Thyroid gland (tissue), 4 donors: ENCODE measurements around the gene PAK6. TPM values are rescaled to one million over a fixed set of nuclear protein-coding genes. Genes with fewer than 3 reads are reported as not detected.

Source experiments
- DNase-seq, 2 donors: peaks; one replicate each; pipeline ENCODE4 v3.0.0-alpha.2; 2019
- H3K27ac ChIP-seq, 3 donors: fragments of 200-600 bp; sonication (generic); 1 replicate in 2 of 3; 2 replicates in 1 of 3; pipeline ENCODE4 v1.5.1; 2016 to 2019; ENCODE audit warnings: mild to moderate bottlenecking in 1 of 3, moderate library complexity in 1 of 3
- H3K27me3 ChIP-seq: fragments of 200-600 bp; sonication (generic); one replicate; pipeline ENCODE4 v1.5.1; 2019
- H3K36me3 ChIP-seq, 2 donors: fragments of 200-600 bp; sonication (generic); one replicate each; pipeline ENCODE4 v1.5.1; 2016 to 2019
- H3K4me1 ChIP-seq, 2 donors: fragments of 200-600 bp; sonication (generic); one replicate each; pipeline ENCODE4 v1.5.1; 2017 to 2019
- H3K4me3 ChIP-seq, 3 donors: fragments of 200-600 bp; sonication (generic); replicated peaks in 1 of 3; 1 replicate in 2 of 3; 2 replicates in 1 of 3; pipeline ENCODE4 v1.5.1; 2016; ENCODE audit warnings: mild to moderate bottlenecking in 1 of 3
- H3K9me3 ChIP-seq: fragments of 200-600 bp; sonication (generic); one replicate; pipeline ENCODE4 v1.5.1; 2017
- POLR2A ChIP-seq, 2 donors: fragments of 450-650 bp; IDR thresholded peaks; one replicate each; pipeline ENCODE4 v1.6.1; 2017; ENCODE audit warnings: antibody characterized with exemption in 2 of 2, mild to moderate bottlenecking in 2 of 2, moderate library complexity in 1 of 2
- WGBS, 2 donors: methylation state at CpG; one replicate each; pipeline ENCODE4 v1.1.5; 2017; 5-methylcytosine and 5-hydroxymethylcytosine counted together
- intact Hi-C: fragments of 100-400 bp; cut with DNase I; formaldehyde crosslinking; loops from one replicate; pipeline ENCODE4 v1.15.1; 2023
- total RNA-seq, 4 donors: library from RNA; depleted of rRNA; stranded (reverse); fragments of >200 nt; gene quantifications; one replicate each; pipeline ENCODE4 v1.2.3, GENCODE V29; 2016
- TF ChIP-seq, protein P1 (sequence below), 6 experiments: fragments of 200-600 bp in 3 of 6; fragments of 450-650 bp in 3 of 6; sonication (generic) in 3 of 6; IDR thresholded peaks; one replicate each; pipeline ENCODE4 v1.5.1; 2016 to 2019; ENCODE audit warnings: antibody characterized with exemption in 6 of 6, mild to moderate bottlenecking in 2 of 6, inconsistent platforms in 1 of 6, moderate library complexity in 1 of 6

The PAK6 gene
- total RNA-seq, 4 donors from 2014 or later, result 33.9 to 63.4 (median 43.9) TPM

DNA sequence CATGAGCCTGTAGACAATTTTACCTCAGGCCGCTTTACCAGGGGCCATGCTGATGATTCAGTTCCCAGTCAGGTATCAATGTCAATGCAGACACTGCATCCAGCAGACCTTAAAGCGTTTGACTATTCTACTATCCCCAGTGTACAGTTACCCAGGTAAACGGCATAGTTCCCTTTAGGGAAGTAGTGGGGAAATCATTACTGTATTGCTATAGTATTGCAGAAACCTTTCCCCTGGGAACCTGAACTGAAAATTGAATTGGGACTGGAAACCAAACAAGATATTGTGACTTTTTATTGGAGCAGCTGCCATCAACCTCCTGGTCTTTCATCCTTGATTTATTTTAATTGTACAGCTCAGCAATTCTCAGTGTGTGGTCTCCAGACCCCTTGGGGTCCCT lies 78.1 kb downstream of the PAK6 start:
- intact Hi-C loops, result no loop called here
- no peak overlapping the region for H3K4me3 ChIP-seq
- no peak for TF ChIP-seq POLR2A (IDR thresholded peaks at IDR 0.05)
- TF ChIP-seq, protein P1, sequence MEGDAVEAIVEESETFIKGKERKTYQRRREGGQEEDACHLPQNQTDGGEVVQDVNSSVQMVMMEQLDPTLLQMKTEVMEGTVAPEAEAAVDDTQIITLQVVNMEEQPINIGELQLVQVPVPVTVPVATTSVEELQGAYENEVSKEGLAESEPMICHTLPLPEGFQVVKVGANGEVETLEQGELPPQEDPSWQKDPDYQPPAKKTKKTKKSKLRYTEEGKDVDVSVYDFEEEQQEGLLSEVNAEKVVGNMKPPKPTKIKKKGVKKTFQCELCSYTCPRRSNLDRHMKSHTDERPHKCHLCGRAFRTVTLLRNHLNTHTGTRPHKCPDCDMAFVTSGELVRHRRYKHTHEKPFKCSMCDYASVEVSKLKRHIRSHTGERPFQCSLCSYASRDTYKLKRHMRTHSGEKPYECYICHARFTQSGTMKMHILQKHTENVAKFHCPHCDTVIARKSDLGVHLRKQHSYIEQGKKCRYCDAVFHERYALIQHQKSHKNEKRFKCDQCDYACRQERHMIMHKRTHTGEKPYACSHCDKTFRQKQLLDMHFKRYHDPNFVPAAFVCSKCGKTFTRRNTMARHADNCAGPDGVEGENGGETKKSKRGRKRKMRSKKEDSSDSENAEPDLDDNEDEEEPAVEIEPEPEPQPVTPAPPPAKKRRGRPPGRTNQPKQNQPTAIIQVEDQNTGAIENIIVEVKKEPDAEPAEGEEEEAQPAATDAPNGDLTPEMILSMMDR (IDR thresholded peaks at IDR 0.05), result no peak
- no peaks in the 10 kb centered on the region for H3K36me3 ChIP-seq
- peaks cover 3 to 8% of the 10 kb centered on the region in 2 donors for H3K4me1 ChIP-seq
- WGBS, 2 donors, result 91 to 93% methylated on average over 3 of the region's 3 CpGs
- no peak overlapping the region for H3K27ac ChIP-seq
- H3K27me3 ChIP-seq, result no peaks in the 10 kb centered on the region
- DNase-seq, result no peak
- H3K9me3 ChIP-seq, result no peaks in the 10 kb centered on the region

DNA sequence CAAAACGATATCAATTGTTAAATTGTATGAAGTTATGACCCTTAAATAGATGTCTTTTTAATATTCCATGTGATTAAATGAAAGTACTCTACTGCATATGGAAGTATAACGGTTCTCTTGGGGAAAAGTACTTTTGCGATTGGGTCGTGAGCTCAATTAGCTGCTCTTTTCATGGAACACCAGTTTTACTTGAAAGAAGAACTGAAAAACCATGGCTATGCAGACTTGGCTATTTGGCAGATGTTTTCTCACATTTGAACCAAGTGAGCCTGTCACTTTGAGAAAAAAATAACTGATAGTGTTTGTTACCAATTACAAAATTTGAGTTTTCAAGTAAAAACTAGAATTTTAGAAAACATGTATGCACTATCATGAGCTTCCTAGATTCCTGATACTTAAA lies 78.7 kb downstream of the PAK6 start:
- 61 to 65% methylated on average over 4 of the region's 4 CpGs for WGBS, 2 donors
- Histone ChIP-seq H3K27me3 (no peaks in the 10 kb centered on the region), H3K27ac (no peak overlapping the region), H3K9me3 (no peaks in the 10 kb centered on the region), H3K36me3 (no peaks in the 10 kb centered on the region), H3K4me3 (no peak overlapping the region), H3K4me1 (peaks cover 8 to 12% of the 10 kb centered on the region in 2 donors)
- TF ChIP-seq POLR2A (IDR thresholded peaks at IDR 0.05), result no peak
- TF ChIP-seq, protein P1 (IDR thresholded peaks at IDR 0.05), result no peak
- DNase-seq, result no peak
- intact Hi-C loops, result no loop called here

DNA sequence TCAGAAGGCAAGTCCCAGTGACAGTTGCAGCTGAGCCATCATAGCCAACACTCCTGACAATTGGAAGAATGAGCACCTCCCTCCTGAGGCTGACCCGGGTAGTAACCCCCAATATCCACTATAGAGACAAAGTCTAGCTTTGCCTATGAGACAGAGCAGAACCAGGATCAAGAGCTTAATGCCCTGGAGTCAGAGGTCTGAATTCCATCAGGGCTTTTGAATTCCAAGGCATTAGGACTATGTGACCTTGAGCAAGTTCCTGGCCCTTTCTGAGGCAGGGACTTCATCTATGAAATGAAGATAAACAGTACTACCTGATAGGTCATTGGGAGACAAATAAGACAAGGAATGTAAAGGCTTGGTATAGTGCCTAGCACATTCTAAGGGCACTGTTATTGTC lies 81.5 kb downstream of the PAK6 start:
- 92 to 100% methylated on average over 1 of the region's 1 CpG for WGBS, 2 donors
- H3K36me3 ChIP-seq, result no peaks in the 10 kb centered on the region
- intact Hi-C loops, result loop anchor here (5.0 kb wide), 2 partner anchors 33 to 47 kb away; no protein-coding TSS in a partner anchor
- no peak for TF ChIP-seq POLR2A (IDR thresholded peaks at IDR 0.05)
- TF ChIP-seq, protein P1 (IDR thresholded peaks at IDR 0.05), result no peak
- no peak overlapping the region for H3K4me3 ChIP-seq
- no peaks in the 10 kb centered on the region for H3K9me3 ChIP-seq
- no peak overlapping the region for H3K27ac ChIP-seq
- no peak for DNase-seq
- H3K4me1 ChIP-seq, result peaks cover 16 to 17% of the 10 kb centered on the region in 2 donors
- no peaks in the 10 kb centered on the region for H3K27me3 ChIP-seq

DNA sequence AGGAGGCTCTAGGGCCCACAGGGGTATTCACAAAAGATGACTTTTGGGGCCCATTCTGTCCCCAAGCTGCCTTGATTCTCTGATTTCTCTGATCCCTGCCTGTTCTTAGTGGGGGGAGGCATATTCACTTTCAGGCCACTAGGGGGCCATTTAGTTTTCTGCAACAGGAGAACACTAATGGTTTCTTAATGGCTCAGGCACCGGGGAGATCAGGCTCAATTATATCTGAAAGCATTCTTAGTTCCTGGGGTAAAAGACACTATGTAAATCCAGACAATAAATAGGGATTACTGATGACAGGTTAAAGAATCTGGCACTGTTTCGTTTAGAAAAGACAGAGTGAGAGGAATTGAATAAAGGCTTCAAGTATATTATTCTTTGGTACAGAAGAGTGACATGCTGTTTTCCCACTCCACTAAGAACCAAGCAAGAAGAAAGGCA lies 82.1 kb downstream of the PAK6 start:
- no peaks in the 10 kb centered on the region for H3K36me3 ChIP-seq
- H3K4me1 ChIP-seq, result peaks cover 21 to 23% of the 10 kb centered on the region in 2 donors
- DNase-seq, result peak; percentile 65 to 72
- intact Hi-C loops, result loop anchor here (5.0 kb wide), 2 partner anchors 34 to 46 kb away; no protein-coding TSS in a partner anchor
- H3K9me3 ChIP-seq, result no peaks in the 10 kb centered on the region
- TF ChIP-seq, protein P1 (IDR thresholded peaks at IDR 0.05), result peak; percentile 80 to 94 (median 82)
- TF ChIP-seq POLR2A (IDR thresholded peaks at IDR 0.05), result no peak
- no peak overlapping the region for H3K4me3 ChIP-seq
- 1 to 2% methylated on average over 2 of the region's 2 CpGs for WGBS, 2 donors
- H3K27me3 ChIP-seq, result no peaks in the 10 kb centered on the region
- no peak overlapping the region for H3K27ac ChIP-seq

DNA sequence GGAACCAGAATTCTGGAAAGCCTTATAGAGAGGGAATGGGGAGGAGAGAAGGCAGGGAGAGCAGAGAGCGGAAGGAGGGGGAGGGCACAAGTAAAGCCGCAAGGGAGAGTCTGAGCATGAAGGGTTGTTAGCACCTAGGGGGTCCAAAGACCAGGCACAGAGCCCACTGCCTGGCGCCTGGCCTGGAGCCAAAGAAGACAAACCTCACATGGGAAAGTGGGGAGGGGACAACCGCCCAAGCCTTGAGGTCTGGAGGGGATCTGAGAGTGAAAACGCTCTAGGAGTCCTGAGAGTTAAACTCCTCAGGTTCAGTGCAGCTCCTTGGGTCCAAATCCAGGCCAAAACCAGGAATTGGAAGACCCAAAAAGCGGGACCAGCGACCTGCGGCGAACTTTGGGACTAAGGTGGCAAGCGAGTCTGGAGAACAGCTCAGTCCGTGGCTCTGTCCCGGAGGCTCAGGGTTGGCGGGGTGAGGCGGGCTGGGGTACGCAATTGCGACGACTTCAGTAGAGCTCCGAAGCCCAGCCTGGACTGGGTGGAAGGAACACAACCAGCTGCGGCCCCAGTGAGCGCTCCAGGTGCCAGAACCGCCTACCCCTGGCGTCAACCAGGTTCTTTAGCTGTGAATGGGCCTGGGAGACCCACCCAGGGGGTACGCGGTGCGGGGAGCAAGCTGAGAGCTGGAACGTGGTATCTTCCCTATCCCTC lies 83.8 kb downstream of the PAK6 start:
- no peaks in the 10 kb centered on the region for H3K9me3 ChIP-seq
- H3K4me1 ChIP-seq, result peaks cover 37 to 40% of the 10 kb centered on the region in 2 donors
- no peak for DNase-seq
- peak overlapping the region; percentile 5 to 56 (median 51) for H3K27ac ChIP-seq
- 50 to 64% methylated on average over 12 to 17 of the region's 26 CpGs for WGBS, 2 donors
- TF ChIP-seq POLR2A (IDR thresholded peaks at IDR 0.05), result no peak
- TF ChIP-seq, protein P1 (IDR thresholded peaks at IDR 0.05), result no peak
- peak overlapping the region in 1 of 3 donors; percentile 13 for H3K4me3 ChIP-seq
- no peaks in the 10 kb centered on the region for H3K36me3 ChIP-seq
- no peaks in the 10 kb centered on the region for H3K27me3 ChIP-seq
- intact Hi-C loops, result loop anchor here (5.0 kb wide), 2 partner anchors 35 to 45 kb away; no protein-coding TSS in a partner anchor
